ENCODE measurements around the gene IVL.

IVL gene

GRCh38 chr1:152946651-152947256, 38.4 kb downstream of the IVL start, which contains the start of gene SPRR5:
Gene SPRR5 (plus strand): TSS chr1:152947206. CDS start chr1:152948555, 1,349 bp downstream.
- no peak for DNase-seq (ENCODE audit: low read depth in 2 of 2)

- DNase-seq (ENCODE audit: low read depth in 2 of 2), result no peak
Measured at GRCh38 chr1:152951711-152952110, 43.4 kb downstream of the IVL start.

GRCh38 chr1:152953761-152954160, 45.4 kb downstream of the IVL start:
- DNase-seq (ENCODE audit: low read depth in 2 of 2), result no peak

GRCh38 chr1:152954436-152954835, 46.1 kb downstream of the IVL start:
- no peak for DNase-seq (ENCODE audit: low read depth in 2 of 2)

- DNase-seq (ENCODE audit: low read depth in 2 of 2), result no peak
Measured at GRCh38 chr1:152957561-152957960, 49.2 kb downstream of the IVL start.

- DNase-seq (ENCODE audit: low read depth in 2 of 2), result no peak
Measured at GRCh38 chr1:152959273-152959672, 50.9 kb downstream of the IVL start.

- DNase-seq (ENCODE audit: low read depth in 2 of 2), result no peak
Measured at GRCh38 chr1:152959801-152960451, 51.6 kb downstream of the IVL start.

GRCh38 chr1:152960452-152961044, 52.2 kb downstream of the IVL start:
- no peak for DNase-seq (ENCODE audit: low read depth in 2 of 2)

Data from stimulated activated CD4-positive, alpha-beta T cell treated with anti-CD3 and anti-CD28 coated beads, Interleukin-15, amount 100 ng/mL, for 48 hours (primary cell).